ENCODE results near the gene RIC8B.

Gene RIC8B

DNA sequence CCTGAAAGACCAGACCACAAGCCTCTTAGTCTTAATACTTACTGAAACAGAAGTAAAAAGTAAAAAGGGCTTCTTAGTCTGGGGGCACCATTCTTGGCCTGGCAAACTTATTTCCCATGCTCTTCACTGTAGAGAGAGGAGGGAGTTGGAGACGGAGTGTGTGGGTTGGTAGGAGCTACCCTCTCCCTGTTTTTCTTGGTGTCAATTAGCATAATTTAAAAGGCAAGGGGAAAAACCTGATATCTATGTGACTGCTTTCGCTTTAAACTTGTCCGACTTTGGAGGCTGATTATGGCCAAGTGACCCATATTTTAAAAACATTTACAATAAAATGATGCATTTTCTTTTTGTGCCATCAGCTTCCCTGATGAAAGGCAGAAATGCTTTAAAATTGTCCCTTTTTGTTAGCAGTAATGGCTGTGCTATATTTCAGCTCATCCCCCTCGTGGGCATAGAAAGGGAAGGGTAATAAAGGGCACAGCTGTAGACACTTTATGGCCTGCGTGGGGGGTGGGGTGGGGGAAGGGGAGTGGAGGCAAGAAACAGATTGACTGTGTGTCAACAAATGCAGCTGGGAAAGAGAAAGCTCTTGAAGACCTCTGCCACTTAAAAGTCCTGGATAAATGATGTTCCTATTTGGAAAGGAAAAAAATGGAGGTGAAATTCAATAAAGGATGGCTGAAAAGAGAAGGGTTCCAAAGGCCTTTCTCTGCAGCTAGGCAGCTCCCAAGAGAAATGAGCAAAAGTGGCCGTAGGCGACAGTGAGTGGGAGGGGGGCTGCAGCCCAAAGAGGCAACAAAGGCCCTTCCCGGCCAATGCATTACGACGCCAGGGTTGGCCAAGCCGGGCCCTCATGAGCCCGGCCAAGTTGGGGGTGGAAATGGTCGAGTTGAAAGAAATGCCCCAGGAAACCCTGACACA is 123.8 kb downstream of the RIC8B start:
- no peak overlapping the region for H3K4me3 ChIP-seq (ENCODE audit: low read depth, low read length)
- TF ChIP-seq, protein P1, sequence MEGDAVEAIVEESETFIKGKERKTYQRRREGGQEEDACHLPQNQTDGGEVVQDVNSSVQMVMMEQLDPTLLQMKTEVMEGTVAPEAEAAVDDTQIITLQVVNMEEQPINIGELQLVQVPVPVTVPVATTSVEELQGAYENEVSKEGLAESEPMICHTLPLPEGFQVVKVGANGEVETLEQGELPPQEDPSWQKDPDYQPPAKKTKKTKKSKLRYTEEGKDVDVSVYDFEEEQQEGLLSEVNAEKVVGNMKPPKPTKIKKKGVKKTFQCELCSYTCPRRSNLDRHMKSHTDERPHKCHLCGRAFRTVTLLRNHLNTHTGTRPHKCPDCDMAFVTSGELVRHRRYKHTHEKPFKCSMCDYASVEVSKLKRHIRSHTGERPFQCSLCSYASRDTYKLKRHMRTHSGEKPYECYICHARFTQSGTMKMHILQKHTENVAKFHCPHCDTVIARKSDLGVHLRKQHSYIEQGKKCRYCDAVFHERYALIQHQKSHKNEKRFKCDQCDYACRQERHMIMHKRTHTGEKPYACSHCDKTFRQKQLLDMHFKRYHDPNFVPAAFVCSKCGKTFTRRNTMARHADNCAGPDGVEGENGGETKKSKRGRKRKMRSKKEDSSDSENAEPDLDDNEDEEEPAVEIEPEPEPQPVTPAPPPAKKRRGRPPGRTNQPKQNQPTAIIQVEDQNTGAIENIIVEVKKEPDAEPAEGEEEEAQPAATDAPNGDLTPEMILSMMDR (IDR thresholded peaks at IDR 0.05; ENCODE audit: borderline replicate concordance, insufficient read depth, low read depth, low read length): no peak

DNA sequence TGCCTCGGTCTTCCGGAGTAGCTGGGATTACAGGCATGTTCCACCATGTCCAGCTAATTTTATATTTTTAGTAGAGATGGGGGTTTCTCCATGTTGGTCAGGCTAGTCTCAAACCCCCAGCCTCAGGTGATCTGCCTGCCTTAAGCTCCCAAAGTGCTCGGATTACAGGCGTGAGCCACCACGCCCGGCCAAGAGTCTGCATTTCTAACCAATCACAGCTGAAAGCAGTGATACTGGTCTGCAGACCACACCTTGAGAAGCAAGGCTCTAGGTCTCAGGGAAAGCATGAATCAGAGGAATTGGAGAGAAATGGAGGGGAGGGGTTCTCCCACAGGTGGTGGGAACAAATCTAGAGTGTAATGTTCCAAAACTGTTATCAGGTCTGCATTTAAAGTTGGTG is 126.1 kb downstream of the RIC8B start:
- no peak overlapping the region for H3K4me3 ChIP-seq (ENCODE audit: low read depth, low read length)
- TF ChIP-seq, protein P1 (IDR thresholded peaks at IDR 0.05; ENCODE audit: borderline replicate concordance, insufficient read depth, low read depth, low read length): no peak

DNA sequence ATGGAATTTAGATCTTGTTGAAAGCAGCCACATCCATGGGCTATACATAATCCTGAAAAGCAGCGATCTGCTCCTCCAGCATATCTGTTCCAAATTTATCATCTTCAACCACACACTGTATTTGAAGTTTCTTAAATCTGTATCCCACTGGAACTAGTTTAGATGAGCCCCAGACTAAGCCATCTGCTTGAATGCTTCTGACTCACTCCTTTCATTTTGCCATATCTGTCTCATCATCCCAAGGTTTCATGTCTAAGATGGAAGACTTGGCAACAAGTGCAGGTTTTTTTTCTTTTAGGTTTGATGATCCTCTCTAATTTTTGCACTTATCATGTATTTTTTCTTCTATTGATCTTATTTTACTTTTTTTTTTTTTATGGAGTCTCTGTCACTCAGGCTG is 126.8 kb downstream of the RIC8B start:
- TF ChIP-seq, protein P1 (IDR thresholded peaks at IDR 0.05; ENCODE audit: borderline replicate concordance, insufficient read depth, low read depth, low read length): no peak
- no peak overlapping the region for H3K4me3 ChIP-seq (ENCODE audit: low read depth, low read length)

DNA sequence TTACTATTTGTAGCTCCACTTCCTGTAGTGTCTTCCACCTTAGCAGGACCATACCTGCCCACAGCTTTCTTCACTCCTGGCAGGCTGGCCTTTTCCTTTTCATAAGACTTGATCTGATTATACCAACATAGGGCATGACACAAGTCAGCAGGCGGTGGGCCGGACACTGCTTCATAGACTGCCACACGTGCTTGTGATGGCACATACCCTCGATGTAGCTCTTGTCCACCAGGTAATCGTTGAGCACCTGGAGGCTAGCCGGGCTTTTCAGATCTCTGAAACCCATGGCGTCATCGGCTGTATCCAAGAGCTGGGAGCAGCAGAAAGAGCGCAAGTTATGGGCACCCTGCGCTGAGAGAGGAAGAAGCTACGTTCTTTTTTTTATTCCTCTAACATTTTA is 127.6 kb downstream of the RIC8B start:
- TF ChIP-seq, protein P1 (IDR thresholded peaks at IDR 0.05; ENCODE audit: borderline replicate concordance, insufficient read depth, low read depth, low read length): no peak
- no peak overlapping the region for H3K4me3 ChIP-seq (ENCODE audit: low read depth, low read length)

DNA sequence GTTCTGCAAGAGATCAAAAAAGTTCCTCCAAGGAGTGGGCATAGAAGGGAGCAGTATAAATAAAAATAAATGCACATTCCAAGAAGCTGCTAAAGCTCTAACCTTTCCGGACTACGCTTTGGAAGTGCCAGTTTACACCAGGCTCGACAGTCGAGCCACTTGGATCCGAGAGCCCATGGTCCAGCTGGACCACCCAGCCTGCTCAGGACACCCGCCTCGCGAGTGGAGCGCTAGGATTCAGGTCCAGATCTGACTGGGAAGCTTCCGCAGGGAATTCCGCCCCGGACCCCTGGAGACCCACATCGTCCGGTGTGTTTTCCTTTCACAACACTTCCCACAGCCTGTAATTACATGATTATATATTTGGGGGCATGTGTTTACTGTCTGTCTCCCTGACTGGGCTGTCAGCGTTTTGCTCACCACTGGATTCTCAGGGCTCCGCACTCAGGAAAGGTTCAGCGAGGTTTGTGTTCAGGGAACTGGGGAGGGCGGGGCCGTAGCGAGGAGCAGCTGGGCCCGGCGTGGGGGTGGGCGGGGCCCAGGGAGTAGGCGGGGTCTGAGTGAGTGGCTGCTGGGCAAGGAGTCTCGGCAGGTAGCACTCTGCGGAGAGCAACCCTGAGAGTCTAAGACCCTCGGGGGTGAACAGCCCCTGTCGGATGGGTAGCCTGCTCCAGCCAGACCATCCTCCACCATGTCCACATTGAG is 128.9 kb downstream of the RIC8B start:
- TF ChIP-seq, protein P1 (IDR thresholded peaks at IDR 0.05; ENCODE audit: borderline replicate concordance, insufficient read depth, low read depth, low read length): no peak
- H3K4me3 ChIP-seq (ENCODE audit: low read depth, low read length): no peak overlapping the region

DNA sequence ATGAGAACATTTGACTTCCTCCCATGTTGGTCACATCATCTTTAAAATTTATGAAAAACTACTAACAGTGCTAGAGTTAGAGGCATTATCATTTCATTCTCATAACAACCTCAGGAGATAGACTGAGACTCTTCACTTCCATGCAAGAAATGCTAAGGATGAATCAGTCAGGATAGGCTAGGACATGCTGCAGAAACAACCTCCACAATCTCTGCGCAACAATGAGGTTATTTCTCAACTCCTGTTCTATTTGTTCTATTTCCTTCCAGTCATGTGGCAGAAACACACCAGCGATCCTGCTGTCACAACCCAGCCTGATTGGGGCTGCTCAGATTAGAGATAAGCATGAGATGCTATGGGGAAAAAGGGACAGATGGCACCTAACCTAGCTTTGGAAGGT is 132.2 kb downstream of the RIC8B start:
- no peak overlapping the region for H3K4me3 ChIP-seq (ENCODE audit: low read depth, low read length)
- TF ChIP-seq, protein P1 (IDR thresholded peaks at IDR 0.05; ENCODE audit: borderline replicate concordance, insufficient read depth, low read depth, low read length): no peak
